NCI-H1048 (cell line): Measurements from ENCODE around the gene PRMT2.
"Not testable (repeated sequence)": the region's sequence is repeated elsewhere in the genome, so short reads cannot be mapped to it uniquely, and the experiment has no call there.

Experiments
- DNase-seq: peaks from one replicate; lab custom pipeline; 2025; lab: John Stamatoyannopoulos, UW

Gene PRMT2

DNA sequence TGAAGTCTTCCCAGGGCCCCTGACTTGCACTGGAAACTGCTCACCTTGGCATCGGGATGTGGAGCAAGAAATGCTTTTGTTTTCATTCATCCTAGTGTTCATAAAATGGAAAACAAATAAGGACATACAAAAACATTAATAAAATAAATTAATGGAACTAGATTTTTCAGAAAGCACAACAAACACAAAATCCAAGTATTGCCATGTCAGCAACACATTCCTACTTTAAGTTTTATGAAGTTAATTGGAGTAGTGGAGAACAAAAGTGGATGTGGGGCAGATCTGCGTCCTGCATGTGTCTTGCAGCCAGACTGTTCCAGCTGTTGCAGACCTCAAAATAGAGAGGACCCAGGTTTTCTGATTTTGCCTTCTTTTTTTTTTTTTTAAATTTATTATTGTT is 32.9 kb downstream of the PRMT2 start:
- no peak for DNase-seq

DNA sequence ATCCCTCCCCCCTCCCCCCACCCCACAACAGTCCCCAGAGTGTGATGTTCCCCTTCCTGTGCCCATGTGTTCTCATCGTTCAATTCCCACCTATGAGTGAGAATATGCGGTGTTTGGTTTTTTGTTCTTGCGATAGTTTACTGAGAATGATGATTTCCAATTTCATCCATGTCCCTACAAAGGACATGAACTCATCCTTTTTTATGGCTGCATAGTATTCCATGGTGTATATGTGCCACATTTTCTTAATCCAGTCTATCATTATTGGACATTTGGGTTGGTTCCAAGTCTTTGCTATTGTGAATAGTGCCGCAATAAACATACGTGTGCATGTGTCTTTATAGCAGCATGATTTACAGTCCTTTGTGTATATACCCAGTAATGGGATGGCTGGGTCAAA is 33.4 kb downstream of the PRMT2 start:
- not testable (repeated sequence) for DNase-seq

DNA sequence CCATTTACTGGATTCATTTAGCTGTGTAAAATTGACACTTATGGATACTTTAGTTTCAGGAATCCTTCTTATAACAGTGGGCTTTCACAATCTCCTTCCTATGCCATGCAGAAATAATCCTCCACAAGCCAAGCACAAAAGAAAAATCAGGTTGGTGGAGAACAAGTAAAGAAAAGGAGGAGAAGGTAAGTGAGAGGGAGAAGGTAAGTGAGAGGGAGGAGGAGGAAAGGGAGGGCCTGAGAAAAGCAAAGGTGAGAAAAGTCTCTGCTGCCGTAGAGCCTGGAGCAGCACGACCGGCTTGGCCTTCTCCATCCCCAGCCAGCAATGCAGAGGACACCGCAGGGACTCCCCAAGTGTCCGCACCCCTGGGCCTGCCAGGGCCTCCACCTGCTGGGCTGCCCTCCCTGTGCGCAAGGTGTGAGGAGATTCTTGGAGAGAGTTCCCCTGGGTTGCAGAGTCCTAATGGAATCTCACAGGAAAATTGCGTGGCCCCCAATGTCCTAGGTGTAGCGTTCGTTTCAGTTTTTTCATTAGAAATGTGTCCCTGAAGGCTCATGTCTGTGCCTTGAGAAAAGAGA is 39.0 kb downstream of the PRMT2 start:
- DNase-seq = no peak

DNA sequence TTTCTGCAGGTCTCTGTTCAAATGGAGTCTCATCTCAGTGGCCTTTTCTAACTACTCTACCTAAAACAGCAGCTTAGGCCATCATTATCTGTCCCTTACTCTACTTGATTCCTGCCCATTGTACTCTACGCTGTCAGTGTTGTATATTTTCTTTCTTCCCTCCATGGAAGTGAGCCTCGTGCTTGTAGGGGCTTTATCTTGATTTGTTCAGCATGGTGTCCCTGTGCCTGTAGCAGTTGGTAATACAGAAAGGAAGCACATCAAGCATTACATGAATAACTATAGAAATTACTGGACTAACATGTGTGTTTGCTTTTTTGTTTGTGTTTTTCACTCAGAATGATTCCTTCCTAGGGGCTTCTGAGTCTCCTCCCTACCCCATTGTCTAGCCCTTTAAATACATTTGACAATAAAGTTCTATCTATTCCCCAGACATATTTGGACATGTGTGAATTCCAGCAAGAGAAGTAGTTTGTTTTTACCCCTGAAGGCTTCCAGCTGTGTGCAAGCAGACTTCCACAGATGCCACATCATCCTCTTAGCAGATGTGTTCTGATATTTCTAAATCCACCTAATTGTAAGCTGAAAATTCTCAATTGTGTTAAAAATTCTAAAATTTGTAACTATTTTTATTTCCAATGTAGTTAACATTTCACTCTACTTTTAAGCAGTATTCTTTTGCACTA is 40.3 kb downstream of the PRMT2 start:
- DNase-seq = no peak

DNA sequence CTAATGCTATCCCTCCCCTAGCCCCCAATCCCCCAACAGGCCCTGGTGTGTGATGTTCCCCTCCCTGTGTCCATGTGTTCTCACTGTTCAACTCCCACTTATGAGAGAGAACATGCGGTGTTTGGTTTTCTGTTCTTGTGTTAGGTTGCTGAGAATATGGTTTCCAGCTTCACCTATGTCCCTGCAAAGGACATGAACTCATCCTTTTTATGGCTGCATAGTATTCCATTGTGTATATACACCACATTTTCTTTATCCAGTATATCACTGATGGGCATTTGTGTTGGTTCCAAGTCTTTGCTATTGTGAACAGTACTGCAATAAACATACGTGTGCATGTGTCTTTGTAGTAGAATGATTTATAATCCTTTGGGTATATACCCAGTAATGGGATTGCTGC is 41.1 kb downstream of the PRMT2 start:
- DNase-seq = not testable (repeated sequence)

DNA sequence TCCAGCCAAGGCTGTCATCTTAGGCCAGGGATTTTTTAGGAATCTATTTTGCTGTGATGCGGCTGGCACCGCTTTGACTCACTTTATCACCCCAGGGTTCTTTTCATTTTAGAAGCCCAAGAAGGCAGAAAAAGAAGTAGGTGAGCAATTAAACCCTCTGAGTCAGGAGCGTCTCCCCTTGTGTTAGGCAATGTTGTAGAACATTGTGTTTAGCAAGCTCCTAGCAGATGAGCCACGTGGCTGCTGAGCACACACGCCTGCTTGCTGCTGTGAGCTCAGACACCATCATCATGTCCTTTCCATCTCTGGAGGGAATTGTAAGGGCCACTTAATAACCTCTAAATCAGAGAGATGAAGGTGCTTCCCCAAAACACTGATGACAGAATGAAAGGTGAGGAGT is 46.1 kb downstream of the PRMT2 start:
- not testable (repeated sequence) for DNase-seq

DNA sequence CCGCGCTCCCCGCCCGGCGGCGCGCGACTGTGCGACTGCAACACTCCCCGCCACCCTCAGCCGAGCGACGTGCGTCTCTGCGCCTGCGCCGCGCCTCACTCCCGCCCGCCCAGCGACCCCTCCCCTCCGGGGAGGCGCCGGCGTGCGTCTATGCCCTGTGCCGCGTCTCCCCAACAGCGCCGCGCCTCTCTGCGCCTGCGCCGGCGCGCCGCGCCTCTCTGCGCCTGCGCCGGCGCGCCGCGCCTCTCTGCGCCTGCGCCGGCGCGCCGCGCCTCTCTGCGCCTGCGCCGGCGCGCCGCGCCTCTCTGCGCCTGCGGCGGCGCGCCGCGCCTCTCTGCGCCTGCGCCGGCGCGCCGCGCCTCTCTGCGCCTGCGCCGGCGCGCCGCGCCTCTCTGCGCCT is 63.2 kb downstream of the PRMT2 start:
- not testable (repeated sequence) for DNase-seq

DNA sequence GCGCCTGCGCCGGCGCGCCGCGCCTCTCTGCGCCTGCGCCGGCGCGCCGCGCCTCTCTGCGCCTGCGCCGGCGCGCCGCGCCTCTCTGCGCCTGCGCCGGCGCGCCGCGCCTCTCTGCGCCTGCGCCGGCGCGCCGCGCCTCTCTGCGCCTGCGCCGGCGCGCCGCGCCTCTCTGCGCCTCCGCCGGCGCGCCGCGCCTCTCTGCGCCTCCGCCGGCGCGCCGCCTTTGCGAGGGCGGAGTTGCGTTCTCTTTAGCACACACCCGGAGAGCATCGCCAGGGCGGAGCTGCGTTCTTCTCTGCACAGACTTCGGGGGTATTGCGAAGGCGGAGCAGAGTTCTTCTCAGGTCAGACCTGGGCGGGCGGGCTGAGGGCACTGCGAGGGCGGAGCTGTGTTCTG is 63.6 kb downstream of the PRMT2 start:
- DNase-seq = not testable (repeated sequence)
